Measurements from ENCODE around the gene MAPK12.
"Not testable (repeated sequence)": the region's sequence is repeated elsewhere in the genome, so short reads cannot be mapped to it uniquely, and the experiment has no call there.

Gene MAPK12

DNA sequence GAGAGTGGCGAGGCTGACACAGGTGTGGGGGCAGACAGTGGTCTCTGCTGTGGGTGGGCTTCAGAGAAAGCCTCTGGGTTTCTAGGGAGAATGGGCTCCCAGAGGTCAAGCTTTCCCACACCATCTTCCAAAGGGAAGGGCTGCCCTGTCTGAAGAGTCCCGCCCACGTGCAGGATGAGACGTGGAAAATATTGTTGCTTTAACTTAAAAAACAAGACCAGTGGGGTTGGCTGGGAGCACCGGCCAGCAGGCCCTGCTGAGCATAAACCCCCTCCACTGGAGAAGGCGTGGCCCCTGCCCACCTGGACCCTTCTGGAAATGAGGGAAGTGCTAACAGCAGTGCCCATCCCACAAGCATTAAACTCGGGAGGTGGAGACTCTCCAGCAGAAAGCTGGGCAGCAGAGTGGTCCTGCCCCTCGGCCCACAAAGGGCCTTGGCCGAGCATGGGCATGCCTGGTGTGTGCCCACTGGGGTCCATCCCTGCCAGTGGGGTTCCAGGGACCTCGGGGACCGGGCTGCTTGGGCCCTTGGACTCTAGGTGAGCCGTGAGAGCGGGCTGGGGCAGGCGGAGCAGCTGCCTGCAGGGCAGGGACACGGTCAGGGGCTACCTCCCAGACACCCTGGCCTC lies 45.3 kb downstream of the MAPK12 start:
- no peak for DNase-seq (ENCODE audit: low spot score)

DNA sequence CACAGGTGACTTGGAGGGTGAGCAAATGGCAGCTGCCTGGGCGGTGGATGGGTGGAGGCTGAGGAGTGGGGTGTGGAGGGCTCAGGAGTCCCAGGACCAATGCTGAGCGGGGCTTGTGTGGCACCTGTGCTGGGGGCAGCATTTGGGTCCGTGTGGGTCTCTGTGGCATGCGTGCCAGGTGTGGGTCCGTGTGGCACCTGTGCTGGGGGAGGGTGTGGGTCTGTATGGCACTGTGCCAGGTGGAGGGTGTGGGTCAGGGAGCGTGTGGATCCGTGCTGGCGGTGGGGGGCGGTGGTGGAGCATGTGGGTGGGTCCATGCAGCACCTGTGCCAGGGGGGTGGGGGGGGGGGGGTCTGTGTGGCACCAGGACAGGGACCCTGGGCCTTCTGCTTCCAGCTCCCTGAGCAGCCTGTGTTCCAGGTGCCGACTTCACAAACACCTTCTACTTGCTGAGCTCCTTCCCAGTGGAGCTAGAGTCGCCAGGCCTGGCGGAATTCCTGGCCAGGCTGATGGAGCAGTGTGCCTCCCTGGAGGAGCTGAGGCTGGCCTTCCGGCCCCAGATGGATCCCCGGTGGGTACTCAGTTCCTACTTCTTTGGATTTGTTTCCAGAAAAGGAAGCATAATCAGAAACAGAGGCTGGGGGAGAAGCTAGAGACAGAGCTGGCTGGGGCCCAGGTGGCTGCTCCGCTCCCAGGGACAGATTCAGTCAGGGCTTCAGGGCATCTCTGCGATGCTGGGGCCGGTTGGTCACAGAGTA lies 46.0 kb downstream of the MAPK12 start:
- DNase-seq (ENCODE audit: low spot score), result no peak

DNA sequence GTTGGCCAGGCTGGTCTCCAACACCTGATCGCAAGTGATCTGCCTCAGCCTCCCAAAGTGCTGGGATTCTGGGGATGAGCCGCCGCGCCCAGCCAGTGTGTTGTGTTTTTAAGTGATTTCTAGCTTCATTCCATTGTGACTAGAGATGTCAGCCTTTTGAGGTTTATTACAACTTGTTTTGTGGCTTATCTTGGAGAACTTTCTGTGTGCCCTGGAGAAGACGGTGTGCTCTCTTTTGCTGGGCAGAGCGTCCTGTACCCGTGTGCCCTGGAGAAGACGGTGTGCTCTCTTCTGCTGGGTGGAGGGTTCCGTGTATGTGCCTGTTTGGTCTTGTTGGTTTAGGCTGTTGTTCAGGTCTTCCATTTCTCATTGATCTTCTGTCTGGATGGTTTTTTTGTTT lies 48.2 kb downstream of the MAPK12 start:
- no peak for DNase-seq (ENCODE audit: low spot score)

DNA sequence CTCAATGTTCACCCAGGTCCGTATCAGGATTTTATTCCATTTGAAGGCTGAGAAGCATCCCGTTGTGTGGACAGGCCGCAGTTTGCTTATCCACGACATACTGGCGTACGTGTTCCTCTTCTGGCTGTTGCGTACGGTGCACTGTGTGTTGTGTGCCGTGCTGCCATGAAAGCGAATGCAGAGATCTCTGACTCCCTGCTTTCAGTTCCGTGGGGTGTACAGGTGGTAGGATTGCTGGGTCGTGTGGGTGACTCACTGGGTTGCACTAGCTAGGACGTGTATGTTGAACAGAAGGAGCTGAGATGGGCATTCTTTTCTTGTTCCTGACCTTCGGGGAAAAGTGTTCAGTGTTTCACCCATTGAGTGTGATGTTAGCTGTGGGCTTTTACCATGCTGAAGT lies 50.3 kb downstream of the MAPK12 start:
- no peak for DNase-seq (ENCODE audit: low spot score)

DNA sequence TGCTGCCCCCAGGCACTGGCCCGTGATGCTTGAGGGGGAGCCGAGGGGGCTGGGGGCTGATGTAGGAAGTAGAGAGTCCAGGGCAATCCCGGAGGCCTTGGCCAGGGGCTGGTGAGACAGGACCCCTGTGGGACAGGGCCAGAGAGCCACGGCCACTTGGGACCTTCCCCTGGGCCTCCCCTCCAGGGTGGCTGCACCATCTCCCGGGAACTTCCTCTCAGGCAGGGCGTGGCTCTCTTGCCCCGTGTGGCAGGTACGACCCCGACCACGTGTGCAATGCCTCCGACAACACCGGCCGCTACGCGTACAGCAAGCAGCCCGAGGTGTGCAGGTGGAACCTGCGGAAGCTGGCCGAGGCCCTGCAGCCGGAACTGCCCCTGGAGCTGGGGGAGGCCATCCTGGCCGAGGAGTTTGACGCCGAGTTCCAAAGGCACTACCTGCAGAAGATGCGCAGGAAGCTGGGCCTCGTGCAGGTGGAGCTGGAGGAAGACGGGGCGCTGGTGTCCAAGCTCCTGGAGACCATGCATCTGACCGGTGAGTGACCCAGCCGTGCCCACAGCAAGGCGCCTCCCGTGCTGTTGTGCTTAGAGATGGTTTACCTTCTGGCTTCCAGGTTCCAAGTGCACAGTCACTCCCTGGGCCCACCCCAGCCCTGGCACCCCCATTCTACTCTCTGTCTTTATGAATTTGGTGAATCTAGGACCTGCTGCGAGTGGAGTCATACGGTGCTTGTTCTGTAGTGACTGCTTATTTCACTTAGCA lies 50.9 kb downstream of the MAPK12 start:
- DNase-seq (ENCODE audit: low spot score), result no peak

DNA sequence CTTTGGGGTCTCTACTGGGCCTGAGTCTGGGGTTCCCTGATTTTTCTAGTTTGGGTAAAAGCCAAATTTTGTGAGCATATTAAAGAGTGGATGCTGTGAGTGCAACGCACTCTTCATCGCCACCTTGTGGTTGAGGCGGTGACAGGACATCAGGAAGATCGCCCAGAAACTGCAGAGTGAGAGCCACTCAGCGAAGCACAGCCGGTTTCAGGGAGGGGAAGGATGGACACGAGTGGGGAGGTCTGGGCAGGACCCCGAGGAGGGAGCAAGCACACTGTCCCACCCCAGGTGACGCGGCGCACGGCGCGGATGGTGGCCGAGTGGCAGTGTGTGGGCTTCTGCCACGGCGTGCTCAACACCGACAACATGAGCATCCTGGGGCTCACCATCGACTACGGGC lies 51.6 kb downstream of the MAPK12 start:
- DNase-seq (ENCODE audit: low spot score), result no peak

DNA sequence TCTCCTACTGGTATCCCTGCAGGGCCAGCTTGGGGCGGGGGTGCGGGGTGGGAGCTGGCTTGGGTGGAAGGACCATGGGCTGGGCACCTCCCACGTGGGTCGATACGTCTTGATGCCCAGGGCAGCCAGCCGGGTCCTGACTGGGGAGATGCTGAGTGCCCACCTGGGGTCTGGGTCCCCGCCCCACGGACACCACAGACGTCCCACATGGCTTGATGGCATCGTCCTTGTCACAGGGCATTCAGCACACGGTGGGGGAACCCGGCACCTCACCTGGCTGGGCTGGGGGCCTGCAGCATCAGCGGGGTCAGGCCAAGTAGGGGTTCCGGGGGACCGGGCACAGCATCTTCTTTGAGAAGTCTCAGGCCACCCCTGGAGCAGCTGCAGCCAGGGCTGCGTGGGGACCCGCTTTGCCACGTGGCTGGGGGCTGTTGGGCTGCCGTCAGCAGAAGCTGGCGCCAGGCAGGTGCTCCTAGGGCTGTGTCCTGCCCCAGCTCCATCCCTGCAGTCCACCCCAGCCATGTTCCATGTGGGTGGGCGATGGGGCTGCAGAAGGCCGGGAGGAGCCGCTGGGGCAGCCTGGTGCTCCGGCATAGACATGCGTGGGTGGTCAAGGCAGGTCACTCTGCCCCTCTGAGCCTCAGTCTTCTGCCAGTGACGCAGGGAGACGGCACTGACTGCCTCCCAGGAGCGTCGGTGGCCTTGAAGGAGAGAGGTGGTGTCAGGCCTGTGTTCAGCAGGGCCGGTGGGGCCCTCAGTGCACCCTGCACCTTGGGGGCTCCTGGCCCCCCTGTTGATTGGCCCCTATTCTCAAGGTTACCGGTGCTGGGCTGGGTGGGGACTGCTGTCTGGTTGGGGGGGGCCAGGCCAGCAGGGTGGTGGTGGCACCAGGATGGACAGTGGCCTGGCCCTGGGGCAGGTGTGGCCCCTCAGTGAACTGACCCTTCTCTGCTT lies 52.3 kb downstream of the MAPK12 start:
- no peak for DNase-seq (ENCODE audit: low spot score)

GRCh38 chr22:50208430-50208938 lies 53.0 kb downstream of the MAPK12 start:
- no peak for DNase-seq (ENCODE audit: low spot score)

GRCh38 chr22:50207383-50208140 lies 53.9 kb downstream of the MAPK12 start:
- no peak for DNase-seq (ENCODE audit: low spot score)

DNA sequence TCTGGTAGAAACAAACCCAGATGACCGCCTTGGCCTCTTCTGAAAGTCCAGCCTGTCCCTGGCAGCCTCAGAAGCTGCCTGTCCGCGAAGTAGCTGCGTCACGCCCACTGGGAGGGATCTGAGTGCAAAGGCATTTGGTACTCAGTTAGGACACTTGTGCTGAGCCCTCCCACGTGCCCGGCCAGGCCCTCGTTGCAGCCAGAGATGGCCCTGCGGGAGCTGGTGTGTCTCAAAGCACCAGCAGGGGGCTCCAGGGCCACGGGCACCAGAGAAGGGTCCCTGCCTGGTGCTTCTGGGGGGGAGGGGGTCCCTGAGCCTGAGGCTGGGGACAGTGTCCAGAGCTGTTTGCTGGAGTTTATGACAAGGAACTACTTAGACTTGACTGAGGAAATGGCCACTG lies 54.9 kb downstream of the MAPK12 start:
- DNase-seq (ENCODE audit: low spot score), result no peak

GRCh38 chr22:50205781-50206569 lies 55.5 kb downstream of the MAPK12 start:
- no peak for DNase-seq (ENCODE audit: low spot score)

DNA sequence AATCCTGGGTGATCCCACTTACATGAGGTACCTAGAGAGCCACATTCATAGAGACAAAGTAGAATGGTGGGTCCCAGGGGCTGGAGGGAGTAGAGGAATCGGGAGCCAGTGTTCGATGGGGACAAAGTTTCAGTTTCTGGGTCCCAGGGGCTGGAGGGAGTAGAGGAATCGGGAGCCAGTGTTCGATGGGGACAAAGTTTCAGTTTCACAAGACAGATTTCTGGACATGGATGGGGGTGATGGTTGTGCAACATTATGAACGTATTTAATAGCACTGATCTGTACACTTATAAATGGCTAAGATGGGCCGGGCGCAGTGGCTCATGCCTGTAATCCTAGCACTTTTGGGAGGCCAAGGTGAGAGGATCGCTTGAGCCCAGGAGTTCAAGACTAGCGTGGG lies 56.5 kb downstream of the MAPK12 start:
- not testable (repeated sequence) for DNase-seq (ENCODE audit: low spot score)

DNA sequence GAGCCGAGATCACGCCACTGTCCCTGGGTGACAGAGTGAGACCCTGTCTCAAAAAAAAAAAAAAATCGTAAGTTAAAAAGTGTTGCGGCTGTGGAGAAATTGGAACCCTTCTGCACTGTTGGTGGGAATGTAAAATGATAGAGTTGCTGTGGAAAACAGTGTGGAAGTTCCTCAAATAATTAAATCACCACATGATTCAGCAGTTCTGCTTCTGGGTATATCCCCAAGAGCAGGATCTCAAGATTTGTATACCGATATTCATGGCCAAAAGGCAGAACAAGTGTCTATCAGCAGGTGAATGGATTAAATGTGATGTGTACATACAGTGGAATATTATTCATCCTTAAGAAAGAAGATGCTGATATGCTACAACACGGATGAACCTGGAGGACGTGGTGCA lies 56.9 kb downstream of the MAPK12 start:
- DNase-seq (ENCODE audit: low spot score), result no peak

DNA sequence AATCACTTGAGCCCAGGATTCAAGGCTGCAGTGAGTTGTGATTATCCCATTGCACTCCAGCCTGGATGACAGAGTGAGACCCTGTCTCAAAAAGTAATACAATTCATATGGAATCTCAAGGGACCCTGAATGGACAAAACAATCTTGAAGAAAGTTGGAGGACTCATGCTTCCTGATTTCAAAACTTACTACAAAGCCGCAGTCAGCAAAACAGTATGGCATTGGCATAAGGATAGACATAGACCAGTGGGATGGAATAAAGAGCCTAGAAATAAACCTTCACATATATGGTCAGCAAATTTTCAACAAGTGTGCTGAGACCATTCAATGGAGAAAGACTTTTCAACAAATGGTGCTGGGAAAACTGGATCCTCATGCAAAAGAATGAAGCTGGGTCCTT lies 58.2 kb downstream of the MAPK12 start:
- DNase-seq (ENCODE audit: low spot score), result no peak
